ENCODE data around the gene CDKN1A. TPM values are rescaled to one million over a fixed set of nuclear protein-coding genes. Genes with fewer than 3 reads are reported as not detected.

Gene CDKN1A
- total RNA-seq, 1 experiment from 2014 or later: 75.1 TPM

GRCh38 chr6:36695414-36695813 lies 16.9 kb downstream of the CDKN1A start:
- Mint-ChIP-seq H3K4me1 (0 out of 2 replicates have a peak, but pooled peaks cover 2% of the 10 kb centered on the region), H3K27me3 (ENCODE audit: low read depth) (no peaks in the 10 kb centered on the region), H3K27ac (no peak overlapping the region), H3K4me3 (no peak overlapping the region), H3K36me3 (no peaks in the 10 kb centered on the region), H3K9me3 (peaks cover 7% of the 10 kb centered on the region; the same call in 1 of the 2 replicates)
- POLR2A ChIA-PET: no interaction called here
- no peak for TF ChIP-seq ZNF532 (CRISPR knock-in tag; IDR thresholded peaks at IDR 0.05; ENCODE audit: borderline replicate concordance)
- TF ChIP-seq HMGA2 (CRISPR knock-in tag; IDR thresholded peaks at IDR 0.05): no peak
- no peak for TF ChIP-seq OVOL2 (CRISPR knock-in tag; IDR thresholded peaks at IDR 0.05; ENCODE audit: borderline replicate concordance)
- TF ChIP-seq ATF6 (CRISPR knock-in tag; IDR thresholded peaks at IDR 0.05): no peak
- TF ChIP-seq ZNF512 (CRISPR knock-in tag; IDR thresholded peaks at IDR 0.05; ENCODE audit: borderline replicate concordance): no peak
- no peak for TF ChIP-seq NR1H2 (CRISPR knock-in tag; IDR thresholded peaks at IDR 0.05)
- TF ChIP-seq HMGXB4 (CRISPR knock-in tag; IDR thresholded peaks at IDR 0.05): no peak
- no peak for TF ChIP-seq STAT6 (CRISPR knock-in tag; conservative IDR thresholded peaks at IDR 0.05; ENCODE audit: low read depth)
- TF ChIP-seq PRRX2 (CRISPR knock-in tag; IDR thresholded peaks at IDR 0.05): no peak
- no peak for TF ChIP-seq ATF2 (CRISPR knock-in tag; IDR thresholded peaks at IDR 0.05; ENCODE audit: borderline replicate concordance, low read depth)
- TF ChIP-seq MLX (CRISPR knock-in tag; IDR thresholded peaks at IDR 0.05): no peak
- no peak for TF ChIP-seq NFATC4 (CRISPR knock-in tag; IDR thresholded peaks at IDR 0.05)
- TF ChIP-seq ZNF281 (CRISPR knock-in tag; IDR thresholded peaks at IDR 0.05): no peak
- ATAC-seq (no peak), DNase-seq (ENCODE audit: low spot score) (no peak)
- CTCF ChIA-PET: interaction anchor here (0.6 kb wide), 1 partner anchor 81 kb away, joined by 3 read pairs; no protein-coding TSS in a partner anchor

Data from WTC11 (cell line).